HG02981 (cell line): ENCODE results near the gene IL2RA.
"Not testable (repeated sequence)": the region's sequence is repeated elsewhere in the genome, so short reads cannot be mapped to it uniquely, and the experiment has no call there.

ENCODE experiments used
- ATAC-seq: cut with Tn5 transposase; IDR thresholded peaks from one replicate; pipeline ENCODE4 v1.9.1; 2021; ENCODE audit warnings: mild to moderate bottlenecking, moderate library complexity; ENCODE audit not compliant: unreplicated experiment

Gene IL2RA

DNA sequence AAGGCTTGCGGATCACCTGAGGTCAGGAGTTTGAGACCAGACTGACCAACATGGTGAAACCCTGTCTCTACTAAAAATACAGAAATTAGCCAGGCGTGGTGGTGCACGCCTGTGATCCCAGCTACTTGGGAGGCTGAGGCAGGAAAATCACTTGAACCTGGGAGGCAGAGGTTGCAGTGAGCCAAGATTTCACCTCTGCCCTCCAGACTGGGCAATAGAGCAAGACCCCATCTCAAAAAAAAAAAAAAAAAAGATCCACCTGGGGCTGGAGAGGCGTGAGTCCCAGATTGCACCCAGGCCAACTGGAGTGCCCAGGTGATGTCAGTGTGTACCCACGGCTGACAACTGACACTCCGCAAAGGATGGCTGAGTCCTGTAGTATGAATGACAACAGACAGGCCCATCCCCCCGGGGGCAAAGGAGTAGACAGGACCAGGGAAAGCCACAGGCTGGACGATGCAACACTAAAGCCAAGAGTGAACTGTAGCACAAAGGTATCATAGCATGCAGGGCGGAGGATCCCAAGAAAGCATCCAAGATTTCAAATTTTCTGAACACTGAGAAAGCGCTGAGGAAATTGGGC is 99.7 kb downstream of the IL2RA start:
- ATAC-seq, result not testable (repeated sequence)

DNA sequence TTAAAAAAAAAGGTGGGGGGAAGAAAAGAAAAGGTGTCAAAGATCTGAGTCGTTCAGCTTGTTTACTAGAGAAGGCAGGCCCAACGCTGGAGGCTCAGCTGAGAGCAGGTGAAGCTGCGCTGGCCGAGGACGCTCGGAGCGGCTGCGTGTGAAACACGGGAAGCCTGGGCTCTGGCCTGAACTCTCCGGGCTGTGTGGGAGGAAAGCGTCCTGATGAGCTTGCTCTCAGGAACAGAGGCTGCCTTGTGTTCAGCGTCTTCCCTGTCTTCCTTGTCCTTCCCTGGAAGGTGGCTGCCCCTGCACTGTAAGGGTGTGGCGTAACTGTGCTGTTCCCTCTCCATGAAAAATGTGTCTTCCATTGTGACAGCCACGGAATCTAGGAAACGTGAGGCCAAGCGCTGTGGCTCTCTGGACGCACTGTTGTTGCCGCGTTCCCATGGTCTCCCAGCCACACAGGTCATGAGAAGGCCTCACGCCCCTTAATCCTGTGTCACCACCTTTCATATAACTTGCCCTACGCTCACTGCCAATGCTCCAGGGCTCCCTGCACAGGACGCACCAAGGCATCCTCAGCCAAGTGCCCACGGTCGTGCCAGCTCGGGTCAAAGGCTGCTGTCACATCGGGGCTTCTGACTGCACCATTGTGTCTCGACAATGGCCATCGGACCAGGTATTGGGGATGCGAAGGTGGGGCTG is 100.6 kb downstream of the IL2RA start:
- no peak for ATAC-seq

DNA sequence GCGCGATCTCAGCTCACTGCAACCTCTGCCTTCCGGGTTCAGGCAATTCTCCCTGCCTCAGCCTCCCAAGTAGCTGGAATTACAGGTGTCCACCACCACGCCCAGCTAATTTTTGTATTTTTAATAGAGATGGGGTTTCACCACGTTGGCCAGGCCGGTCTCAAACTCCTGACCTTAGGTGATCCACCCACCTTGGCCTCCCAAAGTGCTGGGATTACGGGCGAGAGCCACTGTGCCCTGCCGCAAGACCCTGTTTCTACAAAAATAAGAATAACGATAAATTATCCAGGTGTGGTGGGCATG is 101.2 kb downstream of the IL2RA start:
- ATAC-seq, result not testable (repeated sequence)
